OCI-LY7 (cell line): Measurements from ENCODE around the gene AFTPH. TPM values are rescaled to one million over a fixed set of nuclear protein-coding genes. Genes with fewer than 3 reads are reported as not detected.

ENCODE experiments used
- BruUV-seq: library from RNA; stranded (reverse); fragments of 400-500 nt; replicated peaks from 2 replicates; lab custom pipeline; 2021; lab: Mats Ljungman, UMichigan
- CTCF ChIA-PET: fragments of 300-600 bp; sonication (Branson Sonifier 250); formaldehyde crosslinking; loops from one replicate; lab custom pipeline; 2022; ENCODE audit warnings: antibody characterized with exemption; ENCODE audit not compliant: unreplicated experiment; lab: Charles Lee
- POLR2A ChIA-PET: fragments of 300-600 bp; sonication (Branson Sonifier 250); formaldehyde crosslinking; loops from one replicate; lab custom pipeline; 2022; ENCODE audit warnings: antibody characterized with exemption; lab: Charles Lee
- DNase-seq: peaks from one replicate; pipeline ENCODE4 v3.0.0-alpha.2; 2015; ENCODE audit warnings: low spot score
- H2AFZ ChIP-seq: fragments of 200-600 bp; sonication (generic), shearing (Covaris generic); 2 replicates; pipeline ENCODE4 v1.6.1; 2014; ENCODE audit warnings: mild to moderate bottlenecking, antibody characterized with exemption, low read length, moderate library complexity
- H3K27ac ChIP-seq: fragments of 200-600 bp; sonication (generic); 2 replicates; pipeline ENCODE4 v1.5.1; 2014; ENCODE audit warnings: mixed run types, low read depth, mild to moderate bottlenecking, moderate library complexity, low read length, inconsistent platforms; ENCODE audit not compliant: poor library complexity, severe bottlenecking
- H3K36me3 ChIP-seq: fragments of 200-600 bp; sonication (generic); 2 replicates; pipeline ENCODE4 v1.6.1; 2014; ENCODE audit warnings: mild to moderate bottlenecking, antibody characterized with exemption, low read length, moderate library complexity, mixed read lengths; ENCODE audit not compliant: insufficient read depth
- H3K4me1 ChIP-seq: fragments of 200-600 bp; sonication (generic); 2 replicates; pipeline ENCODE4 v1.5.1; 2014; ENCODE audit warnings: mild to moderate bottlenecking, low read length; ENCODE audit not compliant: insufficient read depth, poor library complexity, severe bottlenecking
- H3K4me2 ChIP-seq: fragments of 200-600 bp; sonication (generic); 2 replicates; pipeline ENCODE4 v1.6.1; 2014; ENCODE audit warnings: mild to moderate bottlenecking, low read length
- H3K4me3 ChIP-seq: fragments of 200-600 bp; sonication (generic); 2 replicates; pipeline ENCODE4 v1.5.1; 2014; ENCODE audit warnings: mild to moderate bottlenecking, low read depth, low read length; ENCODE audit not compliant: poor library complexity, severe bottlenecking
- H3K79me2 ChIP-seq: fragments of 200-600 bp; sonication (generic); 2 replicates; pipeline ENCODE4 v1.6.1; 2016; ENCODE audit warnings: low read depth, mild to moderate bottlenecking, low read length, moderate library complexity, mixed read lengths; ENCODE audit not compliant: insufficient read depth
- H3K9me2 ChIP-seq: fragments of 200-600 bp; sonication (generic); 2 replicates; pipeline ENCODE4 v1.6.1; 2016; ENCODE audit warnings: mild to moderate bottlenecking, low read length, mixed read lengths; ENCODE audit not compliant: insufficient read depth
- H3K9me3 ChIP-seq: fragments of 200-600 bp; sonication (generic); 2 replicates; pipeline ENCODE4 v1.6.1; 2014; ENCODE audit warnings: mild to moderate bottlenecking, mixed run types, low read length, mixed read lengths
- H4K20me1 ChIP-seq: fragments of 200-600 bp; sonication (generic); 2 replicates; pipeline ENCODE4 v1.6.1; 2014; ENCODE audit warnings: mild to moderate bottlenecking, antibody characterized with exemption, low read length, moderate library complexity, mixed read lengths; ENCODE audit not compliant: insufficient read depth
- CTCF ChIP-seq: fragments of 200-600 bp; sonication (generic); conservative IDR thresholded peaks from 2 replicates; pipeline ENCODE4 v1.5.1; 2014; ENCODE audit warnings: mild to moderate bottlenecking, antibody characterized with exemption, low read length, moderate library complexity, mixed read lengths
- EZH2phosphoT487 ChIP-seq: fragments of 200-600 bp; sonication (generic); IDR thresholded peaks from 2 replicates; pipeline ENCODE4 v1.6.1; 2018; ENCODE audit warnings: low read depth, borderline replicate concordance, mild to moderate bottlenecking, mixed run types, antibody characterized with exemption, low read length, moderate library complexity, mixed read lengths
- intact Hi-C: fragments of 100-400 bp; cut with micrococcal nuclease; formaldehyde crosslinking; loops from one replicate; pipeline ENCODE4 v1.10.0; 2022; ENCODE audit not compliant: unreplicated experiment
- total RNA-seq, 2 experiments: library from RNA; depleted of rRNA in 1 of 2; stranded (reverse); fragments of >200 nt in 1 of 2; shearing (Covaris generic) in 1 of 2; gene quantifications; 2 replicates each; pipeline ENCODE4 v1.2.3, GENCODE V29; 2014 to 2022

The AFTPH gene
- total RNA-seq, 2 experiments from 2014 or later = 30.0 to 40.6 TPM

DNA sequence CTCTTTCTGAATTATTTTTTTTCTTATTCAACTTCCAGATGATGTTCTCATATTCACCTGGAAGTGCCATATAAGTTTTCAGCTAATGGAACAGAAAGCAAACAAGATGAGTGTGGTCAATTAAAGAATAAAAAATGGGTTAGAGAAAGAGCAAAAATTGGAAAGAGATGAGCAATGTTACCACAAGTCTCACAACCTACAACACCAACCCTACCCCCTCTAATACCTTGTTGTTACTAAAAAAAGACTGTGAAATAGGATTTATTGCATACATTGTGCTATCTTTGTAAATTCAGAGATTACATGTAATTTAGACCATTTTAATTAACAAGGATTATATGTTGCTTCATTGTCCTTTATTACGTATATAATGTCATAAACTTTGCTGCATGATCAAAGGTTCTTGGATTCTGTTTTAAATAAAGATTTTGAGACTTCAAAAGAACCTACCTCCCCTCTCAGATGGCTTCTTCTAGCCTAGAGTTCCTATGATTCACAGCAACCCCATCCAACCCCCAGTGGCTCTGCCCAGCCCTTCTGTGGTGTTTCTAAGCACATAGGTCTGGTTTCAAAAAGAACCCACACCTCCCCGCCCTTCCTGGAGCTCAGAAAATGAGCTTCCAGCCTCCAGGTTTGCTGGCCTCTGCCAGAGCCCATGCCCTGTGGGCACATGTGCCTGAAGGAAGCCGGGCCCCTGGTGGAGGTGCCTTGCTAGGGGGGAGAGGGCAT is 45.5 kb upstream of the AFTPH start:
- POLR2A ChIA-PET = no interaction called here
- BruUV-seq = no TSS peak
- no peaks in the 10 kb centered on the region for H3K36me3 ChIP-seq

DNA sequence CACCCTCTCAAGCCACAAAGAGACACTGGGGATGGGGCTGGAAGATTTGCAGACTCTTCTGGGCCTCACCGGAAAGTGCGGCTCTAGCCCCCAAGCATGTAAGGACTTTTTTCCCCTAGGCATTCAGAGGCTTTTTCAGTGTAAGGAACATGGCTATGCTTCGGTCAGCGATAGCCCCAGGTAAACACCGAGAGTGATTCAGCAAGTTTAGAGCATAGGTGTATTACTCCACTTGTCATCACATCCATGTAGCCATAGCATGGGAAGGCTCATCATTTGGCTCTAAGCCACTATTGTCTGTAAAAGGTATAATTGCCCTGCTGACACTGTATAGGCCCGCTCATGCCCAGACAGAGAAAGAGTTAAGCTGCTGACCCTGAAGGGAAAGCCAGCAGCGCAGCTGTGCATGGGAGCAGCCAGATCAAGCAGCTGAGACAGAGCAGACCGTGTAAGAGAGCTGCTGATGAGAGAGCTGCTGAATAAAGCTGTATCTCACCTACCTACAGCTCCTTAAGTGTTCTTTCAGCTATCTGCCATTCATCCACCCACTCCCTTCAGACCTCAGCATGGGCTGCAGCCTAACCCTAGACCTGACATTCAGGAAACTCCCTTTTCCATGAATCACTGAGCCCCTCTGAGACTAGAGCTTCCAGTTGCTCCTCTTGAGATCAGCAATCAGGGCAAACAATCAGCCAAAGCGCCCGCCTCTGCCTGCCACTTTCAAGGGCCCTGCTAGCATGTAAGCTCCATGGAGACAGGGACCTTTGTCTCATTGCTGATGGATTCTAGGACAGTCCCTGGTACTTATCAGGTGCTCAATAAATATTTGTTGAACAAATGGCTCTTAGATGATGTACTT is 44.6 kb upstream of the AFTPH start:
- H3K4me2 ChIP-seq = no peak overlapping the region
- no peak overlapping the region for H2AFZ ChIP-seq
- no peaks in the 10 kb centered on the region for H3K9me3 ChIP-seq
- no TSS peak for BruUV-seq
- H4K20me1 ChIP-seq = no peaks in the 10 kb centered on the region
- ChIA-PET POLR2A (interaction anchor here (0.6 to 1.0 kb wide), 2 partner anchors 21 to 77 kb away, joined by 3 read pairs; no protein-coding TSS in a partner anchor), CTCF (no interaction called here)
- no peaks in the 10 kb centered on the region for H3K36me3 ChIP-seq
- H3K9me2 ChIP-seq = no peaks in the 10 kb centered on the region
- H3K79me2 ChIP-seq = no peaks in the 10 kb centered on the region
- H3K4me3 ChIP-seq = no peak overlapping the region
- H3K4me1 ChIP-seq = peaks cover 3% of the 10 kb centered on the region
- DNase-seq = no peak
- intact Hi-C loops = no loop called here
- H3K27ac ChIP-seq = no peak overlapping the region
- TF ChIP-seq CTCF = no peak

More for the DNA sequence above, 45.5 kb upstream of the AFTPH start:
- no peaks in the 10 kb centered on the region for H3K9me3 ChIP-seq
- intact Hi-C loops = no loop called here
- H3K27ac ChIP-seq = no peak overlapping the region
- H3K4me2 ChIP-seq = no peak overlapping the region
- H4K20me1 ChIP-seq = no peaks in the 10 kb centered on the region
- TF ChIP-seq EZH2phosphoT487 (no peak), CTCF (no peak)
- peaks cover 11% of the 10 kb centered on the region for H3K4me1 ChIP-seq
- CTCF ChIA-PET = no interaction called here
- no peak overlapping the region for H2AFZ ChIP-seq
- H3K79me2 ChIP-seq = no peaks in the 10 kb centered on the region
- no peak for DNase-seq
- H3K4me3 ChIP-seq = no peak overlapping the region
- no peaks in the 10 kb centered on the region for H3K9me2 ChIP-seq

- no peak overlapping the region for H2AFZ ChIP-seq
- H3K36me3 ChIP-seq = no peaks in the 10 kb centered on the region
- H3K4me1 ChIP-seq = no peaks in the 10 kb centered on the region
- ChIA-PET POLR2A (no interaction called here), CTCF (no interaction called here)
- no peaks in the 10 kb centered on the region for H3K9me2 ChIP-seq
- no peak overlapping the region for H3K4me3 ChIP-seq
- intact Hi-C loops = no loop called here
- no peak for DNase-seq
- no peaks in the 10 kb centered on the region for H3K79me2 ChIP-seq
- no peaks in the 10 kb centered on the region for H4K20me1 ChIP-seq
- H3K27ac ChIP-seq = no peak overlapping the region
- no peaks in the 10 kb centered on the region for H3K9me3 ChIP-seq
- H3K4me2 ChIP-seq = no peak overlapping the region
- TF ChIP-seq EZH2phosphoT487 (no peak), CTCF (no peak)
- BruUV-seq = no TSS peak
Measured at GRCh38 chr2:64481665-64482064, 42.5 kb upstream of the AFTPH start.
